T-helper 2 cell treated with Interferon-gamma antibody and Interleukin-4, amounts not matched to agents 5 μg/mL and 100 μg/mL, for 36 hours (primary cell): ENCODE results near the gene MAP3K2.
A peak's percentile ranks its signal among the peaks of the same experiment; 100 is the strongest.

Experiments
- DNase-seq: peaks from one replicate; pipeline ENCODE4 v3.0.0; 2021; ENCODE audit warnings: low spot score
- H3K27ac Mint-ChIP-seq: one replicate; pipeline ENCODE4 v1.8.0; 2021; ENCODE audit warnings: mild to moderate bottlenecking, mixed read lengths
- H3K27me3 Mint-ChIP-seq: one replicate; pipeline ENCODE4 v1.8.0; 2021; ENCODE audit warnings: low read depth, mixed read lengths
- H3K36me3 Mint-ChIP-seq: one replicate; pipeline ENCODE4 v1.8.0; 2021; ENCODE audit warnings: low read depth, mixed read lengths
- H3K4me1 Mint-ChIP-seq: one replicate; pipeline ENCODE4 v1.8.0; 2021; ENCODE audit warnings: low read depth, mixed read lengths
- H3K4me3 Mint-ChIP-seq: one replicate; pipeline ENCODE4 v1.8.0; 2022; ENCODE audit warnings: mild to moderate bottlenecking, moderate library complexity, mixed read lengths
- H3K9me3 Mint-ChIP-seq: one replicate; pipeline ENCODE4 v1.8.0; 2021; ENCODE audit warnings: mixed read lengths

The MAP3K2 gene

GRCh38 chr2:127313406-127313805, 74.4 kb downstream of the MAP3K2 start:
- H3K27ac Mint-ChIP-seq: no peak overlapping the region
- no peaks in the 10 kb centered on the region for H3K9me3 Mint-ChIP-seq
- no peaks in the 10 kb centered on the region for H3K27me3 Mint-ChIP-seq
- no peaks in the 10 kb centered on the region for H3K4me1 Mint-ChIP-seq
- no peak overlapping the region for H3K4me3 Mint-ChIP-seq
- peaks cover 37% of the 10 kb centered on the region for H3K36me3 Mint-ChIP-seq
- DNase-seq: no peak

- Mint-ChIP-seq H3K4me1 (peaks cover 3% of the 10 kb centered on the region), H3K27me3 (no peaks in the 10 kb centered on the region), H3K9me3 (no peaks in the 10 kb centered on the region), H3K36me3 (peaks cover 42% of the 10 kb centered on the region), H3K27ac (no peak overlapping the region), H3K4me3 (no peak overlapping the region)
- no peak for DNase-seq
Measured at GRCh38 chr2:127310980-127311379, 76.8 kb downstream of the MAP3K2 start.

GRCh38 chr2:127309468-127309867, 78.3 kb downstream of the MAP3K2 start:
- H3K36me3 Mint-ChIP-seq: peaks cover 39% of the 10 kb centered on the region
- no peaks in the 10 kb centered on the region for H3K9me3 Mint-ChIP-seq
- peaks cover 3% of the 10 kb centered on the region for H3K4me1 Mint-ChIP-seq
- H3K27me3 Mint-ChIP-seq: no peaks in the 10 kb centered on the region
- H3K27ac Mint-ChIP-seq: no peak overlapping the region
- no peak for DNase-seq
- H3K4me3 Mint-ChIP-seq: no peak overlapping the region

GRCh38 chr2:127308586-127309138, 79.1 kb downstream of the MAP3K2 start:
- no peak for DNase-seq
- Mint-ChIP-seq H3K4me3 (no peak overlapping the region), H3K9me3 (no peaks in the 10 kb centered on the region), H3K36me3 (peaks cover 38% of the 10 kb centered on the region), H3K27ac (no peak overlapping the region), H3K27me3 (no peaks in the 10 kb centered on the region), H3K4me1 (peaks cover 3% of the 10 kb centered on the region)

GRCh38 chr2:127305990-127306585, 81.7 kb downstream of the MAP3K2 start:
- Mint-ChIP-seq H3K9me3 (no peaks in the 10 kb centered on the region), H3K27ac (no peak overlapping the region), H3K36me3 (peaks cover 32% of the 10 kb centered on the region), H3K4me1 (peaks cover 3% of the 10 kb centered on the region), H3K4me3 (no peak overlapping the region), H3K27me3 (no peaks in the 10 kb centered on the region)
- DNase-seq: no peak

GRCh38 chr2:127302168-127302567, 85.6 kb downstream of the MAP3K2 start:
- no peak overlapping the region for H3K27ac Mint-ChIP-seq
- H3K9me3 Mint-ChIP-seq: no peaks in the 10 kb centered on the region
- H3K27me3 Mint-ChIP-seq: no peaks in the 10 kb centered on the region
- peaks cover 20% of the 10 kb centered on the region for H3K36me3 Mint-ChIP-seq
- peaks cover 3% of the 10 kb centered on the region for H3K4me1 Mint-ChIP-seq
- no peak for DNase-seq
- H3K4me3 Mint-ChIP-seq: no peak overlapping the region

GRCh38 chr2:127293748-127294562, 93.8 kb downstream of the MAP3K2 start, which contains the start of gene ERCC3:
Gene ERCC3, minus strand, starts transcription at chr2:127294144. Its CDS starts 63 bp downstream, at chr2:127294081.
- peak; percentile 80 for DNase-seq
- Mint-ChIP-seq H3K4me1 (peaks cover 22% of the 10 kb centered on the region), H3K27ac (peak within 1 kb of the TSS; percentile 96), H3K36me3 (peaks cover 39% of the 10 kb centered on the region), H3K4me3 (peak within 1 kb of the TSS; percentile 100), H3K27me3 (no peaks in the 10 kb centered on the region), H3K9me3 (no peaks in the 10 kb centered on the region)

GRCh38 chr2:127293386-127293747, 94.4 kb downstream of the MAP3K2 start:
- H3K4me1 Mint-ChIP-seq: peaks cover 22% of the 10 kb centered on the region
- H3K27me3 Mint-ChIP-seq: no peaks in the 10 kb centered on the region
- no peak for DNase-seq
- H3K4me3 Mint-ChIP-seq: peak overlapping the region; percentile 100
- H3K9me3 Mint-ChIP-seq: no peaks in the 10 kb centered on the region
- H3K36me3 Mint-ChIP-seq: peaks cover 44% of the 10 kb centered on the region
- peak overlapping the region; percentile 86 for H3K27ac Mint-ChIP-seq

- no peak for DNase-seq
- Mint-ChIP-seq H3K4me3 (no peak overlapping the region), H3K4me1 (peaks cover 12% of the 10 kb centered on the region), H3K27ac (no peak overlapping the region), H3K27me3 (no peaks in the 10 kb centered on the region), H3K36me3 (peaks cover 83% of the 10 kb centered on the region), H3K9me3 (peaks cover 7% of the 10 kb centered on the region)
Measured at GRCh38 chr2:127288274-127288673, 99.5 kb downstream of the MAP3K2 start.

- Mint-ChIP-seq H3K4me3 (no peak overlapping the region), H3K4me1 (peaks cover 6% of the 10 kb centered on the region), H3K27me3 (no peaks in the 10 kb centered on the region), H3K36me3 (peaks cover 79% of the 10 kb centered on the region), H3K9me3 (peaks cover 7% of the 10 kb centered on the region), H3K27ac (no peak overlapping the region)
- DNase-seq: no peak
Measured at GRCh38 chr2:127283275-127283674, 104.5 kb downstream of the MAP3K2 start.

GRCh38 chr2:127280693-127281092, 107.1 kb downstream of the MAP3K2 start:
- no peak for DNase-seq
- Mint-ChIP-seq H3K4me3 (no peak overlapping the region), H3K27ac (no peak overlapping the region), H3K9me3 (peaks cover 7% of the 10 kb centered on the region), H3K36me3 (peaks cover 77% of the 10 kb centered on the region), H3K4me1 (peaks cover 15% of the 10 kb centered on the region), H3K27me3 (no peaks in the 10 kb centered on the region)

- peaks cover 15% of the 10 kb centered on the region for H3K4me1 Mint-ChIP-seq
- H3K4me3 Mint-ChIP-seq: no peak overlapping the region
- H3K27me3 Mint-ChIP-seq: no peaks in the 10 kb centered on the region
- H3K9me3 Mint-ChIP-seq: peaks cover 7% of the 10 kb centered on the region
- no peak overlapping the region for H3K27ac Mint-ChIP-seq
- DNase-seq: no peak
- peaks cover 79% of the 10 kb centered on the region for H3K36me3 Mint-ChIP-seq
Measured at GRCh38 chr2:127279781-127280180, 108.0 kb downstream of the MAP3K2 start.

- Mint-ChIP-seq H3K27ac (no peak overlapping the region), H3K4me3 (no peak overlapping the region), H3K36me3 (peaks cover 74% of the 10 kb centered on the region), H3K4me1 (peaks cover 13% of the 10 kb centered on the region), H3K27me3 (no peaks in the 10 kb centered on the region), H3K9me3 (peaks cover 5% of the 10 kb centered on the region)
- DNase-seq: no peak
Measured at GRCh38 chr2:127278959-127279358, 108.8 kb downstream of the MAP3K2 start.

- no peak overlapping the region for H3K4me3 Mint-ChIP-seq
- H3K36me3 Mint-ChIP-seq: peaks cover 69% of the 10 kb centered on the region
- no peak for DNase-seq
- no peaks in the 10 kb centered on the region for H3K27me3 Mint-ChIP-seq
- no peaks in the 10 kb centered on the region for H3K9me3 Mint-ChIP-seq
- no peak overlapping the region for H3K27ac Mint-ChIP-seq
- H3K4me1 Mint-ChIP-seq: peaks cover 12% of the 10 kb centered on the region
Measured at GRCh38 chr2:127277028-127277427, 110.7 kb downstream of the MAP3K2 start.
